HG02759 (cell line): ENCODE results near the gene RNF223.
"Not testable (repeated sequence)": the region's sequence is repeated elsewhere in the genome, so short reads cannot be mapped to it uniquely, and the experiment has no call there.

Experiments
- ATAC-seq: cut with Tn5 transposase; IDR thresholded peaks from one replicate; pipeline ENCODE4 v1.9.1; 2021; ENCODE audit warnings: mild to moderate bottlenecking, moderate library complexity; ENCODE audit not compliant: unreplicated experiment

Gene RNF223

DNA sequence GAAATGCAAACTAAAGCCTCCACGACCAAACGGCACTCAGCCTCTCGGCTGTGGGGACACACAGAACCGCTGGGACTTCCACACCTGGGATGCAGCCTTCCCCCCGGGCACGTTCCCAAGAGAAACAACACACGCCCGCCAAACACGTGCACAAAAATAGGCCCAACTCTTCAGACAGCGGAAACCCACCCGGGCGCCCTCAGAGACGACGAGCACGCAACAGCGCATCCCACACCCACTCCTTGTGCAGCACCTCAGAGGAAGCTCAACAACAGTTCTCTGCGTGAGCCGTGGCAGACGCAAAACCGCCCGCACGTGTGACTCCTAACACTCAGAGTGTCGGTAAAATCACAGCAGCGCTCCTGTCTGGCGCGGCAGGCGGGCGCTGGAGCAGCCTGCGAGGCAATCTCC lies 36.5 kb upstream of the RNF223 start:
- ATAC-seq: no peak

DNA sequence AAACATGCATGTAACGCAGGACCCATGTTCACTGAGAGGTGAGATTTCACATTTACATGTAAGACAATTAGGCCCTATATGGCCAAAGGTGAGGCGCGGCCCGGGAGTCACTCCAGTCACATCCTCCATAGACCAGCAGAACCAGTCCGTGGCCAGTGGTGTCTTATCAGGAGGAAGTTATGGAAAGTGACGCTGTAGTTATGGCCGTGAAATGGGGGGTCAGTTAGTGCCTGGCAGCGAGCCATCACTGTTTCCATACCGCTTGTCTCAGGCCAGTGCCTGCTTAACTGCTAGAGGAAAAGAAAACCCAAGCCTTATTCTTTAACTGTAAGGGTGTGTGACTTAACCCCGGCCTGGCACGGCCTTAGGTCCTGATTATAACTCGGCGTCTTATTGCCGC lies 35.6 kb upstream of the RNF223 start:
- no peak for ATAC-seq

DNA sequence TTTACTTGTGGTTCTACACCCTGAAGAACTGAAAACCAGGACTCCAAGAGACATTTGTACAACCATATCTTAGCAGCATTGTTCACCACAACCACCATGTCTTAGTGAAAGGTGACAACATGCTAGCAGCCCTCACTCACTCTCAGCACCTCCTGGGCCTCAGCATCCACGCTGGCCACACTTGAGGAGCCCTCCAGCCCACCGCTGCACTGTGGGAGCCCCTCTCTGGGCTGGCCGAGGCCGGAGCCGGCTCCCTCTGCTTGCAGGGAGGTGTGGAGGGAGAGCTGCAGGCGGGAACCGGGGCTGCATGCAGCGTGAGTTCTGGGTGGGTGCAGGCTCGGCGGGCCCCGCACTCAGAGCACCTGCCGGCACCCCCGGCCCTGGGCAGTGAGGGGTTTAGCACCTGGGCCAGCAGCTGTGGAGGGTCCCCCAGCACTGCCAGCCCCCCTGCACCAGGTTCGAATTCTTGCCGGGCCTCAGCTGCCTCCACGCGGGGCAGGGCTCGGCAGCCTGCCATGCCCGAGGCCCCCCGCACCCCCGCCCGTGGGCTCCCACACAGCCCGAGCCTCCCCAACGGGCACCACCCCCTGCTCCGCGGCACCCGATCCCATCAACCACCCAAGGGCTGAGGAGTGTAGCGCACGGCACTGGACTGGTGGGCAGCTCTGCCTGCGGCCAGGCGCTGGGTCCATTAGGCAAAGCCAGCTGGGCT lies 32.6 kb upstream of the RNF223 start:
- no peak for ATAC-seq

DNA sequence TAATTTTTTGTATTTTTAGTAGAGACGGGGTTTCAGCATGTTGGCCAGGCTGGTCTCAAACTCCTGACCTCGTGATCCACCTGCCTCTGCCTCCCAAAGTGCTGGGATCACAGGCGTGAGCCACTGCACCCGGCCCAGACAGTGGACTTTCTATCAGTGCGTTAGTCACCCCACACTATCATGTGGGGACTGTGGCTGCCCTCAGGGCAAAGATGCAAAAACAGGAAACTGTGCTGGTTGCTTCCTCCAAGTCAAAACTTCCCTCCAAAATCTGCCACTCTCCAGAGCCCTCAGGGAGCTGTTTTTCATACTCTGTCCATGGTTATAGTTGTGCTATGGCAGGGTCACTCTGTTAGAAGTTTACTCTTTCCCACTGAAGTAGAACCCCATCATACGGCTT lies 30.0 kb upstream of the RNF223 start:
- ATAC-seq: not testable (repeated sequence)

DNA sequence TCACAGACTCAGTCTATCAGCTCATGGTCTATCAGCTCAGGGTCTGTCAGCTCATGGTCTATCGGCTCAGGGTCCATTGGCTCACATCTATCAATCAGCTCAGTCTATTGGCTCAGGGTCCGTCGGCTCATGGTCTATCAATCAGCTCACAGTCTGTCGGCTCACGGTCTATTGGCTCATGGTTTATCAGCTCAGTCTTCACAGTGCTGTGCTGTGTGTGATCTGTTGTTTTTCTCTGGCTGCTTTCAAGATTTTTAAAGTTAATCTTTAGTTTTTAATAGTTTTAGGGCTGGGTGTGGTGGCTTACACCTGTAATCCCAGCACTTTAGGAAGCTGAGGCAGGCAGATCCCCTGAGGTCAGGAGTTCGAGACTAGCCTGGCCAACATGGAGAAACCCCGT lies 27.4 kb upstream of the RNF223 start:
- ATAC-seq: no peak

DNA sequence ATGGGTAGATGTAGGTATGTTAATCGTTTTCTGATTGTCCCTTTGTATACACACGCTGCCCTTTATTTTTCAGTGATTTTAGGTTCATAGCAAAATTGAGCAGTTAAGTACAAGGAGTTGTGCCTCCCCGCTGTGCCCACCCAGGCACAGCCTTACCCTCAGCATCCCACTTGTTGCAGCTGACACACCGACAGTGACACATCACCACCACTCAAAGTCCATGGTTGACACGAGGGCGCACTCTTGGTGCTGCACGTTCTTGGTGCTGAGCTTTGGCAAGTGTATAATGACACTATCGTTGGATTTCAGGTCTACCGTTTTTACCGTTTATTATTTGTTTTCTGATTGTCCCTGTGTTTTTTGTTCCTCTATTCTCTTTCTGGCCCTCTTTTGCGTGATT lies 26.2 kb upstream of the RNF223 start:
- ATAC-seq: no peak

DNA sequence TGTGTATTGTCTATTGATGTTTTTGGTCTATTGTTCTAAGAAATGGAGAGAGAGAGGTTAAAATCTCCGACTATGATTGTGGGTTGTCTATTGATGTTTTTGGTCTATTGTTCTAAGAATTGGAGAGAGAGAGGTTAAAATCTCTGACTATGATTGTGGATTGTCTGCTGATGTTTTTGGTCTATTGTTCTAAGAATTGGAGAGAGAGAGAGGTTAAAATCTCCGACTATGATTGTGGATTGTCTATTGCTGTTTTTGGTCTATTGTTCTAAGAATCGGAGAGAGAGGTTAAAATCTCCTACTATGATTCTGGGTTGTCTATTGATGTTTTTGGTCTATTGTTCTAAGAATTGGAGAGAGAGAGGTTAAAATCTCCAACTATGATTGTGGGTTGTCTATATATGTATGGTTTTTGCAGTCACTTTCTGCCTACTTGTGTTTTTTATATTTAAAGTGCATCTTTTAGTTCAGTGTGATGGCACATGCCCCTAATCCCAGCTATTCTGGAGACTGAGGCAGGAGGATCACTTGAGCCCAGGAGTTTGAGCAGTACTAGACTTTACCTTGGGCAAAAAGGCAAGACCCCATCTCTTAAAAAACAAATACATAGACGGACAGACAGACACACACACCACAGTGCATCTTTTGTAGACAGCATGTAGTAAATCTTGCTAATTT lies 25.5 kb upstream of the RNF223 start:
- ATAC-seq: no peak

DNA sequence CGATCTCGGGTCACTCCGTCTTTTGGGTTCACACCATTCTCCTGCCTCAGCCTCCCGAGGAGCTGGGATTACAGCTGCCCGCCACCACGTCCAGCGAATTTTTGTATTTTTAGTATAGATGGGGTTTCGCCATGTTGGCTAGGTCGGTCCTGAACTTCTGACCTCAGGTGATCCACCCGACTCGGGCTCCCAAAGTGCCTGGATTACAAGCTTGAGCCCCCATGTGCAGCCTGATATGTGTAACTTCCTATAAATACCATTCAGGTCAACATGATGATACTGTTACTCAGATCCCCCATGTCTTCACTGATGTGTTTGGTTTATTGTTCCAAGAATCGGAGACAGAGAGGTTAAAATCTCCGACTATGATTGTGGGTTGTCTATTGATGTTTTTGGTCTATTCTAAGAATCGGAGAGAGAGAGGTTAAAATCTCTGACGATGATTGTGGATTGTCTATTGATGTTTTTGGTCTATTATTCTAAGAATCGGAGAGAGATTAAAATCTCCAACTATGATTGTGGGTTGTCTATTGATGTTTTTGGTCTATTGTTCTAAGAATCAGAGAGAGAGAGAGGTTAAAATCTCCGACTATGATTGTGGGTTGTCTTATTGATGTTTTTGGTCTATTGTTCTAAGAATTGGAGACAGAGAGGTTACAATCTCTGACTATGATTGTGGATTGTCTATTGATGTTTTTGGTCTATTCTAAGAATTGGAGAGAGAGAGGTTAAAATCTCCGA lies 24.7 kb upstream of the RNF223 start:
- no peak for ATAC-seq

DNA sequence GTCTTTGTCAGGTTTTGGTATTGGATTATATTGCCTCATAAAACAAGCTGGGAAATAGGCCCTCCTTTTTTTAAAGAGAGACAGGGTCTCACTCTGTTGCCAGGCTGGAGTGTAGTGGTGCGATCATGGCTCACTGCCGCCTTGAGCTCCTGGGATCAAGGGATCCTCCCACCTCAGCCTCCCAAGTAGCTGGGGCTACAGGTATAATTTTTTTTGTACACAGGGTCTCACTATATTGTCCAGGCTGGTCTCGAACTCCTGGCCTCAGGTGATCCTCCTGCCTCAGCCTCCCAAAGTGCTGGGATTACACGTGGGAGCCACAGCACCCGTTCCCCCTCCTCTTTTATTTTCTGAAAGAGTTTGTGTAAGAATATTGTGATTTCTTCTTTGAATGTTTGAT lies 22.0 kb upstream of the RNF223 start:
- not testable (repeated sequence) for ATAC-seq

DNA sequence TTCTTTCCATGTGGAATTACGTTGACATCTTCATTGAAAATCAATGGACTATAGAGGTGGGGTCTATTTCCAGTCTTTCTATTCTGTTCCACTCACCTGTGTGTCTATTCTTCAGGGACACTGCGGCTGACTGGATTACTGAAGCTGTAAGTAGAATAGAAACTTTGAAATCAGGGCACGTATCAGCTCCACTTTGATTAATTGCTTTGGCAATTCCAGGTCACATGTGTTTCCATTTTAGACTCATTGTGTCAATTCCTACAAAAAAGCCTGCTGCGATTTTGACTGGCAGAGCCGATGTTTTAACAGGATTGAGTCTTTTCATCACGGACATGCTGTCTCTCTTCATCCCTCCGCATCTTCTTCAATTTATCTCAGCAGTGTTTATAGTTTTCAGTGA lies 20.9 kb upstream of the RNF223 start:
- no peak for ATAC-seq

DNA sequence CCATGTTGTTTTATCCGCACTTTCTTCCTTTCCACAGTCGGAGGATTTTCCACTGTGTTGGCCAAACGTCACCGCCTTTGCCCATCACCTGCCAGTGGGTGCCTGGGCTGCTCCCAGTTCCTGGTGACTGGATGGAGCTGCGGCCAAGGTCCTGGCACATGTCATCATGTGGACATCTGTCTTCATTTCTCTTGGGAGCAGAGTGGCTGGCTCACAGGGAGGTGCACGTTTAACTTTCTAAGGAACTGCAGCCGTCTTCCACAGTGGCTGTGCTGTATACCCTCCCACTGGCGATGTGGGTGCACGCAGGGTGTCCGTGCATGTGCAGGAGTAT lies 19.5 kb upstream of the RNF223 start:
- no peak for ATAC-seq

DNA sequence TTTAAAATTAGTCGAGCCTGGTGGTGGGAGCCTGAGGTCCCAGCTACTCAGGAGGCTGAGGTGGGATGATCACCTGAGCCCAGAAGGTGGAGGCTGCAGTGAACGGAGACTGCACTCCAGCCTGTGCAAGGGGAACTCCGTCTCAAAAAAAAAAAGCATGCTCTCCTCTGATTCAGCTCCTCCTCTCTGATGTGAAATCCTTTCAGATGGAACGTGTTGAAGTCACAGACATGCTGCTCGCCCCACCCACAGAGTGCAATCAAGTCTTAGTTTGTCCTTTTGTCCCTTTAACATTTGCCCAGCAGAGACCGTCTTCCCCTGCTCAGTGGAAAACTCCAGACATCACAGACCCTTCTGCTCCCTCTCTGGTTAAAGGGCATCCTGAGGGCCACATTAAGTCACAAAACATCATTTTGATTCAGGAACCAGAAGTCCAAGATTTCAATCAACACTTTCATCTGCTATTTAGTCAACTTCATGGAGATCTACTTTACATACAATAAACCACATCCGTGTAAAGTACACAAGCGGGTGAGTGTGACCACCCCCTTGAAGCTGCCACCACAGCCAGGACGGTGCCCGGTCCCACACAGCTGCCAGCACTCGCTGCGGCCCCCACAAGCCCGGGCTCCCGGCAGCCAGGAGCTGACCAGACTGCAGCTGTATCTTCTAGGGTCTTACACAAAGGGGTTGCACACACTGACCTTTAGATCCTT lies 18.9 kb upstream of the RNF223 start:
- ATAC-seq: no peak

DNA sequence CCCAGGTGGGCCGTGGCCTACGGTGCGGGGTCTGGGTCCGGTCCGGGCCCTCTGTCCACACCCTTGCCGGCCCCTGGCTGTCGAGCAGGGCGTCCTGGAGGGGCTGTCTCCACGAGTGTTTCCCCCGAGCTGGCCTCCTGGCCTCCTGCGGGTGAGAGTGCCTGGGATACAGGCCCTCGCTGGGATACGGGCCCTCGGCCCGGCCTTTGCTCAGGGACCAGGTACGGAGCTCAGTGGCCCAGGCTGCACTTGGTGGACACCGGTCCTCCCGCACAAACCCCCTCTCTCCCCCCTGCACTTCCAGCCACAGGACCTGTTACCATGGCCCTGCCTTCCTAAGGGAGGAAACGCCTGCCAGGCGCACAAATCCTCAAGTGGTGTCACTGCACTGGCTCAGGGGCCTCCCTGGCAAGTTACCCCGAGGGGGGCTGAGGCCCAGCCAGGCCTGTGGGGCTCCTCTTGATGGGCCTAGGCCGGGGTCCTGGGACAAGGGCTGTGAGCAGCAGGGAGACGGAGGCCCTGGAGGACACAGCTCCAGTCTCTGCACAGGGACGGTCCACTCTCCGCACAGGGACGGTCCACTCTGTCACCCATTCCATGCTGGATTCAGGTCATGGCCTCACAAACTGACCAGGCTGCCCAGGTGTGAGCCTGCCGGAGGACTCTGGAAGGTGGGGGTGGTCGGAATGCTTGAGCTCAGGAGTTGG lies 18.2 kb upstream of the RNF223 start:
- no peak for ATAC-seq

DNA sequence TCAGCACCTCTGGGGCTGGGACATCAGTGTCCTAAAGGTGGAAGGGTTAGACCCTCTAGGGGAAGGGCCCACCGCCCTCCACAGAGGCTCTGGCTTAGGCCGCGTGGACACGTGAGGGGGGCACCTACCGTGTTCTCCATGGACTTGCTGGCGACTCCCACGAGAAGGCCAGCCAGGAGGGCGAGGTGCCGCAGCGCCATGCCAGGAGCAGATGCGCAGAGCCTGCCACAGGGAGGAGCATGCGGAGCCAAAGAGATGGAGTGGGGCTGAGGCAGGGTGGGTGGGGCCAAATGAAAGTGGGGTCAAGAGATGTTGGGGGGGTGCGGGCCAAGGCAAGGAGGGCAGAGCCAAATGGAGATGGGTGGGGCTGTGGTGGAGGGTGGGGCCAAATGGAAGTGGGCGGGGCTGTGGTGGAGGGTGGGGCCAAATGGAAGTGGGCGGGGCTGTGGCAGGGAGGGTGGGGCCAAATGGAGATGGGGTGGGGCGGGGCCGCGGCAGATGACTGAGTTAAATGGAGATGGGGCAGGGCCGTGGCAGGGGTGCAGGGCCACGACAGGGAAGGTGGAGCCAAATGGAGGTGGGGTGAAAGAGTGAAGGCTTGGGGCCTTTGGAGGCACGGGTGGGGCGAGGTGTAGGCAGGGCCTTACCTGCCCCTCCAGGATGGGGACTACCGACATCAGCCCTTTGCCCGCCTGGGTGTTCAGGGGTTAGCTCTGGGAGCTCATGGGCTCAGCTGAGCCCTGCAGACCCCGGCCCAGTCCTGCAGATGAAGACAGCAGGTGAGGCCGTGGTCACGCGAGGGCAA lies 17.4 kb upstream of the RNF223 start:
- ATAC-seq: no peak

DNA sequence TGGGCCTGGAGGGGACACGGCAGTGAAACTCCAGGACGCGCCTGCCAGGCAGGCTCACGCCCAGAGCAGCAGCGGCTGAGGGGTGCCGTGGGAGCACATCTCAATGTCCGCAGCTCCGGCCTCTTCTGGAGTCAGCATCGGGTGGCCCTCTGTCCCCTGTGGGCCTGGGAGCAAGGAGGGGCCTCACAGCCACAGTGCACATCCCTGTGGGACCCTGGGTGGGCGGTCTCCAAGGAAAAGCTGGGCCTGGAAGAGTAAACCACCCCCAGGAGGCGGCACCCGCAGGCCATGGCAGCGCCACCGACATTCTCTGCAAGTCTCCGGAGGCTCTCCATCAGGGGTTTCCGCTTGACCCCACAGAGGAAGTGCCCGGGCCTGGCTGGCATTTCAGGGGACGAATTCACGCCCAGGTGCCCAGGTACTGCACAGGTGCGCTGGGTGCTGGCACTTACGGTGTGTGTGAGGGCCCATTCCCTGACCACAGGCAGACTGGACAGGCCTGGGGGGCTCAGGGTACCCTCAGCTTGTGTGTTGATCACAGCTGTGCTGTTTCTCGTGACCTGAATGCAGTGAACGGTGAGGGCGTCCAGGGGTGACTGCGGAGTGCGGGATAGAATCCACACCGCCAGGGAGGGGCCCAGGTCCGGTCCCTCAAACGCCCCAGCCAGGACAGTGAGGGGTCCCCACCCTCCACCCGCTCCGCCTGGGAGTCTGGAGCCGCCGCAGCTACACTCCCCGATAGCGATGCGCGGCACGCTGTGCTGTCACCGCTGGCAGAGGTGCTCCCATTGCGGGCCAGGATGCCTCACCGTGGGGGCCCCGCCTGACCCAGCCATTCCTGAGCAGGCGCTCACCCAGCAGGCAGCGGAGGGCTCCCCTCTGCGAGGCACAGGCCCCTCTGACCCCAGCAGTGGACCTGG lies 16.6 kb upstream of the RNF223 start:
- no peak for ATAC-seq

DNA sequence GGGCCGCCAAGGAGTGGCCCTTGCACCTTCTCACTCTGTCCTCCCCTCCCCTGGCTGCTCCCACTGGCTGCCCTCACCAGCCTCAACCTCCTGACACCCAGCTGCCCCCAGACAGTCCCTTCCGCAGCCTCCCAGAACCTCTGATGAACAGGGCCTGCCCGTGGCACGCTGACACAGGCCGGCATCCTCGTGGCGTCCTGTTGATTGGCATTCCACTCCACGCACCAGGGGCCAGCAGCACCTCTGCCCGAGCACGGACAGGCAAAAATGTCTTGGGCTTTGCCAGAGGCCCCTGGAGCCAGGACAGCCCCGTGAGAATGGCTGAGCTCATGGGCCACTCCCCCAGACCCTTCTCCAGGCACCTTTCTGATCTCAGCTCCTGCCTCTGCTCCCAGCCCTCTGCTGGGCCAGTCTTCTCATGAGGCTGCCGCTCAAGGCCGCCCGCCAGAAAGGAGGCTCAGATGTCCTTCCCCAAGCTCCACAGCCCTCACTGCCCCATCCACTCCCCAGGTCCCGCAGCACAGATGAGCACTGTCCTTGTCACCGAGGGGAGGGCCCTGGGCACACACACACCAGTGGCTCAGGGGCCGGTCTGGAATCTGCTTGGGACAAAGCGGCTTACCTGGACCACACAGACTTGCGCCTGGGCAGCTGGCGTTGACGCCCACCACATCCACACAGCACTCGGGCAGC lies 15.8 kb upstream of the RNF223 start:
- no peak for ATAC-seq

DNA sequence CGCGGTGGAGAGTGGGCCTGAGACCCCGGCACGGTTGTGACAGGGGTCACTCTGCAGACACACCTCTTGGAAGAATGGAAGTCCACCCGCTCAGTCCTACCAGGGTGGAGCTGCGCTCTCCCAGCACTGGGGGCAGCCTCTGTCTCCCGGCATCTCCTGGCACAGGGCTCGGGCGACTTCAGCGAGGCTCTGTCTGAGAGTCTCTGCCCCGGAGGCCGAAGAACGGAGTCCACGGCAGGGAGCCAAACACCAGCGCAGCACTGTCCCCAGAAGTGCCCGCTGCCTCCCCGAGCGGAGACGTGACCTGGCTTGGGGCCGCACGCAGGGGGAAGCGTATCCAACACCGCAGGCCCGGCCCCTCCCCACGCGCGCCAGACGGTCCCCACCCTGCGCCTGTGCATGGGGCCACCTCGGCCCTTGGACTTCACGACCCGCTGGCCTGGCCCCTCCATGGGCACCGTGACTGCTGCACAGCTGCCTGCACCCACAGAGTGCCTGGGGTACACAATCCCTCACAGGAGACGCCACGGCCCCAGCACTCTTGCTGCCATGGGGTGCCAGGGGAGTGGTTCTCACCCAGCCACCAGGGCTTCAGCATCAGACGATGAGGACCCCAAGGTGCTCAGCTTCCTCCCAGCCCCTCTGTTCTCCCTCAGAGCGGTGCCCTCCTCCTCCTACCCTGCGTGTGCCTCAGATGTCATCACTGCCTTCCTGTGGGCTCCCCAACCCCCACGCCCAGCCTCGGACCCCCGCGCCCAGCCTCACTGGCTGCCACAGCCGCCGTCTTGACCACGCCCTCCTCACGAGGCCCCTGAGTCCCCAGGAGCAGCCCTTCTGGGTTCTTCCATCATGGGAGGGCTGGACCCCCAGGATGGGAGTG lies 14.9 kb upstream of the RNF223 start:
- ATAC-seq: no peak
